GM19238 (cell line): ENCODE data around the gene DAPK2.

ENCODE experiments used
- DNase-seq: peaks from one replicate; pipeline ENCODE4 v3.0.0; 2011; ENCODE audit warnings: low spot score; ENCODE audit not compliant: insufficient read length

The DAPK2 gene

DNA sequence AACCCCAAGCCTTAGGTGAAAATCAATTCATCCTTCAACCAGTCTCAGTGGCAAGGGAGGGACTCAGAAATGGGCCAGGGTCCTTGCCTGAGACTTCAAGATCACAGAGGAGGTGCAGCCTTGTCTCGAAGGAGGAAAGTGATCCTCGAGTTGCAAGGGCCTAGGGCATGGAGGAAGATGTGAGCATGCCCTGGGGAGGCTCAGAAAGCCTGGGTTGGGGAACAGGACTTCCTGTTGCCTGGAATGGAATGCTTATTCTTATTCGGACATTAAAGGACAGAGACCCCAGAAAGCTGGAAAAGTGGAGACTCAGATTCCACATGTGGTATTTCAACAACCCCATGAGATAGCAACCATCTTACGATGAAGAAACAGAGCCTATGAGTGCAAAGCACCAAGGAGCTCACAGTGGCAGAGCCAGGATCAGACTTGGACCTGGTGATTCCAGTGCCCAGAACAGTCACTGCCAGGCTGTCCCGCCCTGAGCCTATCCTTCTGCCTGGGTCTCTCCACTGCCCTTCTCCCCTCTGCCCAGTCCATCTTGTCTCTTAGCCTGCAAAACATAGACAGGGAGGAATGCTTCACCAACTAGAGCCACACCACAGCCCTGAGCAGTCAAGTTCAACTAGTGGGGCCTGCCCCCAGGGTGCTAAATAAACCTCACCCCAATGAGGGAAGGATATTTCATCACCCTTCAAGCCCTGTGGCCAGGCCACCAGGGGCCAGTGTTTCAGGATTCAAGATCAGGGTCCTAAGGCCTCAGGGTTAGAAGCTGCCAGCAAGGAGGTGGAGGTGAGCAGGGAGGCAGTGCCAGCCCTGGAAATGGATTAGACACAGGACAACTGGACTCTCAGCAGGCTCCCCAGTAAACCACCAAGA is 21.9 kb downstream of the DAPK2 start:
- DNase-seq, result no peak

DNA sequence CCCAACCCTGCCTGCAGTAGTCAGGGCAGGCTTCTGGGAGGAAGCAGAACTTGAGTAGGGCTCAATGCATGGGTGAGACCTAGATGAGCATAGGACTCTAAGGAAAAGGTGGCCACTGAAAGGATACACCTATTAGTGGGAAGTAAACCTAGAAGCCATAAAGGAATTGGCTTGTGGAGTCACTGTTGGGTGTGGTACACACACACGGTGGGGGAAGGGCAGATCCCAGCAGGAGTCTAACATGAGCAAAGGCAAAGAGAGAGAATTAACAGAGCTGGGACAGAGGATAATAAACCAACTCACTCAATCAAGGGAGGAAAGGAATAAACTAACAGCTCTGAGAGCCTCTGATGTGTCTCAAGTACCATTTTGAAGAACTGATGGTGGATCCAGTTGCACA is 23.1 kb downstream of the DAPK2 start:
- no peak for DNase-seq

DNA sequence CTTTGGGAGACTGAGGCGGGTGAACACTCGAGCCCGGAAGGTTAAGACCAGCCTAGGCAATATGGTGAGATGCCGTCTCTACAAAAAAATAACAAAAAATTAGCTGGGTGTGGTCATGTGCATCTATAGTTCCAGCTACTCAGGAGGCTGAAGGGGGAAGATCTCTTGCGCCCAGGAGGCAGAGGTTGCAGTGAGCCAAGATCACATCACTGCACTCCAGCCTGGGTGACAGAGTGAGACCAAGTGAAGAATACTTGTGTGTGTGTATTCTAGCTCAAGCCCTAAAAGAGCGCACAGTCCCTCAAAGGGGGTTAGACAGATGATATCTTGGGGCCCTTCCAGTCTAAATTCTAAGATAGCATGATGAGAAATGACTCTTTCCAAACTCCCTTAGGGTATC is 23.7 kb downstream of the DAPK2 start:
- no peak for DNase-seq

DNA sequence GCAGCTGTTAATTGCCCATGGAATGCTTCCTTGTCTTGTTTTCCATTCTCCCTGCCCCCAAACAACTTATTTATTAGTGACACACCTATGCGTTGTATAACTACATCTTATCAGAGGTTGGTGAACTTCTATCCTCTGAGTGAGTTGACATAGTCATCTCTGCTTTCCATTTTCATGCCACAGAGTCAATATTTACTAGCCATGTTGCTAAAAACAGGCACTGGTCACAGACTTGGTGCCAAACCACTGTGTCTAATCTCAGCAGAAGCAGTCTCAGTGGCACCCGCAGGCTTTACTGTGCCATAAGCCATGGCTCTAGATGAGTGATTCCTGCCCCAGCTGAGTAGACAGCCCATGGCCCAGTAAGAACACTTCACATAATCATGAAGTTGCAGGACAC is 26.5 kb downstream of the DAPK2 start:
- DNase-seq, result no peak

- no peak for DNase-seq
These were observed 28.6 kb downstream of the DAPK2 start for GRCh38 chr15:64017591-64018163.

GRCh38 chr15:64017082-64017588 is 29.1 kb downstream of the DAPK2 start:
- no peak for DNase-seq

DNA sequence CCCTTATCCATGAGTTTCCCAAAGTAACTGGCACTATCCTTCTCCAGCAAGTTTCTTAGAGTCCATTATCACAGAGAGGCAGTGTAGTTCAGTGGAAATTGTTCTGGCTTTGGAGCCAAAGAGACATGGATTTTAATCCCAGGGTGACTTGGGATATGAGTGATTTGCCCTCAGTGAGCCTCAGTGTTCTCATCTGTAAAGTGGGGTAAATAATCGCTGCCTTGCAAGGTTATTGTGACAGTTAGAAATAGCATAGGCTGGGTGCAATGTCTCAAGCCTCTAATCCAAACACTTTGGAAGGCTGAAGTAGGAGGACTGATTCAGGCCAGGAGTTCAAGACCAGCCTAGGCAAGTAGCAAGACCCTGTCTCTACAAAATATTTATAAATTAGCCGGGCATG is 30.0 kb downstream of the DAPK2 start:
- DNase-seq, result no peak

- no peak for DNase-seq
These were observed 31.3 kb downstream of the DAPK2 start for GRCh38 chr15:64014995-64015394.

DNA sequence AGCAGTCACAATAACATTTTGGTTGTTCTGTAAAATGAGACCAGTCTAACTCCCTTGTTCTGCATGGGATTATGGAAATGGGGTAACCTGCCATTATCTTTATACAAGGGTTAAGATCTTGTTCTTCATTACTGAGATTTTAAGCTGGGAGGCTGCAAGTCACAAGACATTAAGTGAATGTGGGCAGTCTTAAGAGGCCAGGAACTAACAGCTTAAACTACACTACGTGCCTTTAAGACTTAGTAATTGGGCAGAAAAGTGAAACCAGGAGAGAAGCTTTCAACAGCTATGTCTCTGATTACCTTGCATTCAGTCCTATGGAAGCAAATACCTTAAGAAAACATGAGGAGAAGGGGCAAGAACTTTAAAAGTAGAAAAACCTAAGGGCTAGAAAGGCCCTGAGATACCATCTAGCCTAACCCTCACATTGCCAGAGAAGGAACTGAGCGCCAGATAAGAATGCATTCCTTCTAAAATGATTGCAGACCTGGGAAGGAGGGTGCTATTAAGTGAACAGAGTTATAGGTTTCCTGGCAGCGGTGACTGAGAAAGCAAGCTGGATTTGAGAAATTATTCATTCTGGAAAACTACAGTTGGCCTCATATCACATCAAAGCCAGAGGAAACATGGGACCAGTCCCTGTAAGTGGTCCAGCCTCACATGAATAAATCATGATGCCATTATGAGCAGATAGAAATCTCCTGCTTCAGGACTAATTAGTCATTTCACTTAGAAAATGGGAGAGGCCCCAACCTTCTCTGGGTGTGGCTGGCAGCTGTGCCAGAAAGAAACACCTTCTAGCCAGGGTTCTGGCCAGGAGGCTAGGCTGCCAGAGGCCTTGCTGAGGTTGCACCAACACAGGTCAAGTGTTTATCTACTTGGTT is 32.9 kb downstream of the DAPK2 start:
- DNase-seq, result no peak

GRCh38 chr15:64011736-64012135 is 34.5 kb downstream of the DAPK2 start:
- no peak for DNase-seq

DNA sequence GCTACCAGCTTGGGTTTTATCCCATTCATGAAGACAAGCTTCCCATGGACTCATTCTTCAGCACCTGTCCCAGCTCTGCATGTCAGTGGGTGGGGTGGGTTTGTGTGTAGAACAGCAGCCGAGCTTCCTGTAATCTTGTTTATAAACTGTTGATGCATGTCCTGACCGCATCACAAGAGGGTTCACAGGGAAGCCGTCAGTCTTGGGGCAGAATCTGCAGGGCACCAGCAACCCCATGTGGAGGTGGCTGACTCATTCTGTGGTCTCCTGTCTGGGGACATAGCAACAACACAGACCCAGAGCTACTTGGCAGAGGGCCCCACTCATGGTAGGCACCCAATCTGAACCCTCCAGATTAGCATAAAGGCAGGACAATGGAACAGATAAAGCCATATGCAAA is 35.6 kb downstream of the DAPK2 start:
- DNase-seq, result peak; percentile 78

DNA sequence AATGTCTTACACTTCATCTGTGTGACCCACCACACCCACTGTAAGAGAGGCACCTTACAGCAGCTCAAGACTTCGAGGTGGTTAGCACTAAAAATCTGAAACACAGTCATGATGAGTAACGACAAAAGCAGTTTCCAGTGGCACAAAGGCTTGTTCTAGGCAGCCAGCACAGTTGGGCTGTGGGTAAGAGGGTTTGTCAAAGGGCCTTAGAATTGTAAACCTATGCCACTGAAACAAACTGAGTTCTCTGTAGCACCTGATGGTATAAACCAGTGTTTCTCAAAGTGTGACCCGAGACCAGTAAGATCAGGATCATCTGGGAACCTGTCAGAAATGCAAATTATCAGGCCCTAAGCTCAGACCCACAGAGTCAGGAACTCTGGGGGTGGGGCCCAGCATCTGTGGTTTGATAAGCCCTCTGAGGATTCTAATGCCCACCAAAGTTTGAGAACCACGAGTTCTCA is 36.5 kb downstream of the DAPK2 start:
- DNase-seq, result no peak

- no peak for DNase-seq
These were observed 37.0 kb downstream of the DAPK2 start for GRCh38 chr15:64009241-64009640.

DNA sequence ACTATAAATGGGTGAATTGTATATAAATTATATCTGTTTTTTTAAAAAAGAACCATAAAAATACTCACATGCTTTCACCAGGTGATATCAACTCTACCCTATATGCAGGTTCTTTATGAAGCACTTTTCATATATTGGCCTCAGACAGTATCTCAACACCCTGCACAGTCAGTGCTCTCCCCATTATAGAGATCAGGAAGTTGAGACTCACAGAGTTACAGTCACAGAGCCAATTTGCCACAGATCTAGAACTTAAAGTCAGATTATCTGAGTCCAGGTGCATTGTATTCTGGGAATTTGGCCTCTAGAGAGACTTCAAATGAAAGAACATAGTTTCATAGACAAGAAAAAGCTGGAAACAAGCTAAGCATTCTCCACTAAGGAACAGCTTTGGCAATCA is 38.1 kb downstream of the DAPK2 start:
- DNase-seq, result no peak

DNA sequence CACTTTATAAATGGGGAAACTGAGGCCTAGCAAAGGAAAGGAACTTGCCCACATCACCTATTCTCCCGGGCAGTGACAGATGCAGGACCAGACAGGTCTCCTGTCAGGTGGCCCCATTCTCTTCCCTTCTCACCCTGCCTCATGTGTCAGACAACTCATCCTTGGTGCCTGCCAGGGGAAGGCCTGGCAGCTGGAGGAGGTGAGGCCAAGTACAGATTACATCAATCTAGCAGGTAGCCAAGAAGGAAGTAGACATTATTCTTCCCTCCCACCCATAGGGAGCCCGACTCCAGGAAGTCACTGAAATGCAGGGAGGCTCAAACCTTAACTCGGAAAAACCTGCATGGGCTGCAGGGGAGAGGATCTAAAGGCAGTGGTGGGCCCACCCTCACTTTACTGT is 39.6 kb downstream of the DAPK2 start:
- no peak for DNase-seq

- DNase-seq, result no peak
These were observed 41.7 kb downstream of the DAPK2 start for GRCh38 chr15:64004587-64004986.

DNA sequence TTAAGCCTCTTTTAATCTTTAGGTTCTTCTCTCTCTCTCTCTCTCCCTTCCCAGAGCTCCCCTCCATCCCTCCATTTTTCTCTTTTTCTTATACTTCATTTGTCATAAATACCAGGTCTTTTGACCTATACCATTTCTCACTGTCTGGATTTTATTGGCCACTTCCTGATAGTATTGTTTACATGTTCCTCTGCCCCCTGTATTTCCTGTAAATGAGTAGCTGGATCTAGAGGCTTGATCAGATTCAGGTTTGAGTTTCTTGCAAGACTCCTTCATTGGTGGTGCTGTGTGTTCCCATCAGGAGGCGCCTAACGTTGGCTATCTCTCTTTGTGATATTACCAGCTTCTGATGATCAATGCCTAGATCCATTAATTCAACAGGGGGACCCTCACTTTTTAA is 42.2 kb downstream of the DAPK2 start:
- no peak for DNase-seq

DNA sequence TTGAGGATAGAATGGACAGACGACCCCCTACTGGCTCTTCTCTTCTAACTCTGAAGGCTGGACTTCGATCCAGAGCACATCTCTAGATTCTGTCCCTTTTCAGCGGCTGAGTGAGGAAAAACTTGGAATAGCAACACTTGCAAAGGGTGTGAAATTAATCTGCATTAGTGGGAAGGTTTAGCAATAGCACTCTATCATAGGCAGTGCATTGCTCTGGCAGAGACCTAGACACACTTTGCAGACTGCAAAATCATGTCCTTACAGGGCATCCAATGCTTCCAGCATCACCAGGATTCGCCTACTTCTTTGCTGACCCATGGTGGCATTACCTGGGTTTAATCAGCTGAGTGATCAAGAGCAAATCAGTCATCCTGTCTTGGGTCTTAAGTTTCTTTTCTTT is 43.1 kb downstream of the DAPK2 start:
- DNase-seq, result no peak

- DNase-seq, result no peak
These were observed 45.1 kb downstream of the DAPK2 start for GRCh38 chr15:64001148-64001547.

DNA sequence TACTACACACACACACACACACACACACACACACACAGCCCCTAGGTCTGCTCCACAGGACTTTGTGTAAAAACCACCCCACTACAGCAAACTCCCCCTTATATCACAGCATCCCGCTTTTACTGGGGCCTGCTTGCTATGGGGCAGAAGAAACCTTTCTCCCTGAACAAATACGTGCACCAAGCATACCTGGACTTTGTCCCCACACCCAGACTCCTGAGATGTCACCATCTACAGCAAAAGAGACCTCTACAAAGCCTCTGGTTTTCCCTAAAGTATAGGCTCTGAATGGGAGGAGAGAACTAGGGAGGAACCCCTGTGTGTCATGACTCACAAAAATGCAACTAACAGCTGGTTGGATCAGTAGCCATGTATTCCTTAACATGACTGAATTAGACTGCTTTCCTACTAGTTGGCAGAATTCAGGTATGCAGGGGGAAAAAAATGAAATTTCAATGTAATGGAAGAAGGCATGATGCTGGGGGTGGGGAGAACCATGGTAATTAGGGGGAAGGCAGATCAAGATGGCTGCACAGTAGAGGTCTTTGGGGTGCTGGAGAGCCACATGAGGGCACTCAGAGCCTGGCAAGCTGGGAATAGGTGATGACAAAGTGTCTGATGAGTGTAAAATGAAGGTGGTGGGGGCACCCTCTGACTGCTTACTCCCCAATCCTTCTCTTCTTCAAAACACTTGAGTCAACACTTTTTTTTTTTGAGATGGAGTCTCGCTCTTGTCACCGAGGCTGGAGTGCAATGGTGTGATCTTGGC is 45.9 kb downstream of the DAPK2 start:
- no peak for DNase-seq

DNA sequence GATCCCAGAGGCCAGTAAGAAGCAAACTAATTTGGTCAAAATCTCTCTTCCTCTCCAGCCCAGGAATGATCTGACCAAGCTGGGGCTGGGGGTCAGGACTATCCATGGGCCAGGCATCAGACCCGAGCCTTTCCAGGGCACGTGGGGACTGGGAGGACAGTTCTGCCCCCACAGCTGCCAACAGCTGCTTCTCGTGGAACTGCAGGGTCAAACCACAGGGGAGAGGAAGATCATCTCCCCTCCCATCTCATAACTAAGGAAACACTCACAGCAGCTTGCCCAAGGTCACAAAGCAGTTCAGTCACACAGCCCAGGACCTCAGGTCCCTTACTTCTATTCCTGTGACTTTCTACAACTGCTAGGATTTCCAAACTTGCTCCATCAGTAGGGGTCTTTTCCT is 47.1 kb downstream of the DAPK2 start:
- DNase-seq, result no peak
